Astrocyte of the spinal cord (primary cell): Measurements from ENCODE around the gene ZNF541.

ENCODE experiments used
- DNase-seq: peaks from one replicate; pipeline ENCODE4 v3.0.0; 2011; ENCODE audit warnings: low read depth, low spot score
- H3K4me3 ChIP-seq: 2 replicates; pipeline ENCODE4 v1.5.1; 2011; ENCODE audit warnings: low read depth, mild to moderate bottlenecking, low read length, moderate library complexity
- in situ Hi-C: cut with HindIII; loops from 2 replicates; pipeline ENCODE4 v1.10.0; 2017; ENCODE audit warnings: low sequenced_read_pairs
- TF ChIP-seq, protein P1 (sequence below): IDR thresholded peaks from 2 replicates; pipeline ENCODE4 v1.5.1; 2012; ENCODE audit warnings: low read depth, mild to moderate bottlenecking, low read length, inconsistent platforms

The ZNF541 gene

GRCh38 chr19:47544075-47544474 is 28.9 kb downstream of the ZNF541 start:
- in situ Hi-C loops: no loop called here
- TF ChIP-seq, protein P1, sequence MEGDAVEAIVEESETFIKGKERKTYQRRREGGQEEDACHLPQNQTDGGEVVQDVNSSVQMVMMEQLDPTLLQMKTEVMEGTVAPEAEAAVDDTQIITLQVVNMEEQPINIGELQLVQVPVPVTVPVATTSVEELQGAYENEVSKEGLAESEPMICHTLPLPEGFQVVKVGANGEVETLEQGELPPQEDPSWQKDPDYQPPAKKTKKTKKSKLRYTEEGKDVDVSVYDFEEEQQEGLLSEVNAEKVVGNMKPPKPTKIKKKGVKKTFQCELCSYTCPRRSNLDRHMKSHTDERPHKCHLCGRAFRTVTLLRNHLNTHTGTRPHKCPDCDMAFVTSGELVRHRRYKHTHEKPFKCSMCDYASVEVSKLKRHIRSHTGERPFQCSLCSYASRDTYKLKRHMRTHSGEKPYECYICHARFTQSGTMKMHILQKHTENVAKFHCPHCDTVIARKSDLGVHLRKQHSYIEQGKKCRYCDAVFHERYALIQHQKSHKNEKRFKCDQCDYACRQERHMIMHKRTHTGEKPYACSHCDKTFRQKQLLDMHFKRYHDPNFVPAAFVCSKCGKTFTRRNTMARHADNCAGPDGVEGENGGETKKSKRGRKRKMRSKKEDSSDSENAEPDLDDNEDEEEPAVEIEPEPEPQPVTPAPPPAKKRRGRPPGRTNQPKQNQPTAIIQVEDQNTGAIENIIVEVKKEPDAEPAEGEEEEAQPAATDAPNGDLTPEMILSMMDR: no peak
- H3K4me3 ChIP-seq: no peak overlapping the region
- no peak for DNase-seq

DNA sequence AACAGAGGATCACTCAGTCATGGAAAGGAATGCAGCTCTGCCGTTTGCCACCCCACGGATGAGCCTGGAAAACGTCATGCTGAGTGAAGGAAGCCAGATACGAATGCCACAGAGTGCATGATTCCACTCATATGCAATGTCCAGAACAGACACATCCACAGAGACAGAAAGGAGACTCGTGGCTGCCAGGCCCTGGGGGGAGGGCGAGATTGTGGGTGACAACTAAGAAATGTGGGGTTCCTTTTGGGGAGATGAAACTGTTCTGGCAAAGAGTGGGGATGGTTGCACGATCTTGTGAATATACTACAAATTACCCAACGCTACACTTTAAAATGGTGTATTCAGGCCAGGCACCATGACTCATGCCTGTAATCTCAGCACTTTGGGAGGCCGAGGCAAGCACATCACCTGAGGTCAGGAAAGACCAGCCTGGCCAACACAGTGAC is 30.9 kb downstream of the ZNF541 start:
- in situ Hi-C loops: no loop called here
- TF ChIP-seq, protein P1: no peak
- DNase-seq: no peak
- H3K4me3 ChIP-seq: no peak overlapping the region

- no peak for DNase-seq
- in situ Hi-C loops: no loop called here
- TF ChIP-seq, protein P1: no peak
These were observed 31.4 kb downstream of the ZNF541 start for GRCh38 chr19:47541518-47541917.

GRCh38 chr19:47540748-47541147 is 32.2 kb downstream of the ZNF541 start:
- peak; percentile 48 for DNase-seq
- H3K4me3 ChIP-seq: no peak overlapping the region
- in situ Hi-C loops: no loop called here
- TF ChIP-seq, protein P1: peak; percentile 59

More at GRCh38 chr19:47541518-47541917, 31.4 kb downstream of the ZNF541 start:
- no peak overlapping the region for H3K4me3 ChIP-seq

DNA sequence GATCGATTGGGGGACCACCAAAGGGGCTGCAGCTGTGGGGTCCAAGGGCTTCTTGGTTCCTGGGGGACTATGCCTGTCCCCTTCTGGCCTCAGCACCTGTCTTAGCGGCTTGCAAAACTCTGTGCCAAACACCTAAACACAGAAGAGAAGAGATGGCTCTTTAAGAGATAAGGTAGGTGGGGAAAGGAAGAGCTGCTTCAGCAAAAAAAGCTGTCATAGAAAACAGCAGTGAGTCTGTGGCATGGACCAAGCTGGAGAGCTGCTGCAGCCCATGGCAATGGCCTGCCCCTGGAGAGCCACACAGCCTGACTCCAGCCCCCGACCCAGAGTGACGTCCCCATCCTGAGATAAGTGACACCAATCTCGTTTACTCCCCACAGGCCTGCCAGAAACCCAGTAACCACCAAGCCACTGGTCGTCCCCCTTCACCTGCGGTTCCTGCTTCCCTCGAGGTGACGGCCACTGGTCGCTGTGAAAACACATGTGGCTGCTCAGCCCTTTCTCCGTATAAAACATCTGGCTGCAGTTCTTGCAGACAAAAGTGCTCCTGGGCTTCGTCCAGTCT is 33.1 kb downstream of the ZNF541 start:
- no peak overlapping the region for H3K4me3 ChIP-seq
- DNase-seq: no peak

DNA sequence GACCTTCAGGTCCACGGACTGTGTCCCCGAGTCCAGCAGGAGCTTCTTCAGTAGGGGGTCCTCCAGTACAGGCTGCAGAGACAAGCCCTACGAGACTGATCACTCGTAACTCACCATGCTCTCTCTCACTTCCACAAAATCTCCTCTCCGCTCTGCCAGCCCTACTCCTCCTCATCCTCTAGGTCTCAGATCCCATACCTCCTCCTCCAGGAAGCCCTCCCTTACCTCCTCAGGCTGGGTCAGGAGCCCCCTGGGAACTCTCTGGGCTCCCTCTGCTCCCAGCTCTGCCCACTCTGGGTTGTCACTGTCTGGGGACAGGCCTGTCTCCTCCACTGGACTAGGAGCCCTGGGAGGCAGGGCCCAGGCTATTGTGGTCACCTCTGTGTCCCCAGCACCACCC is 34.1 kb downstream of the ZNF541 start:
- TF ChIP-seq, protein P1: no peak
- in situ Hi-C loops: no loop called here
- H3K4me3 ChIP-seq: no peak overlapping the region
- no peak for DNase-seq

More for the DNA sequence above, 33.1 kb downstream of the ZNF541 start:
- in situ Hi-C loops: no loop called here
- TF ChIP-seq, protein P1: no peak
